GM12878 (cell line): Measurements from ENCODE around the gene CCDC177. TPM values are rescaled to one million over a fixed set of nuclear protein-coding genes. Genes with fewer than 3 reads are reported as not detected.

Experiments used
- POLR2AphosphoS2 ChIP-seq: IDR thresholded peaks from 2 replicates; pipeline ENCODE4 v1.6.1; 2011; ENCODE audit warnings: low read depth, mild to moderate bottlenecking, low read length, improper control_type of control experiment, moderate library complexity
- polyA plus RNA-seq, 11 experiments: library from polyadenylated mRNA; depleted of rRNA in 4 of 11; unstranded in 6 of 11; stranded (reverse) in 5 of 11; fragments of >200 nt; fragmentation: Nextera tagmentation in 4 of 11; fragmentation: Illumina TruSeq in 1 of 11; extraction: Ambion mirVana in 4 of 11; extraction: Trizol in 1 of 11; gene quantifications; 1 replicate in 1 of 11; 2 replicates in 10 of 11; pipeline versions ENCODE4 v1.2.1 to v1.2.3, GENCODE V29; 2011 to 2016; ENCODE audit warnings: inconsistent platforms in 2 of 11, missing spikeins in 2 of 11, low read depth in 1 of 11
- total RNA-seq, 4 experiments: library from RNA; depleted of rRNA in 3 of 4; stranded (reverse); fragments of >200 nt in 3 of 4; fragmentation: Illumina TruSeq in 1 of 4; extraction: Trizol in 1 of 4; gene quantifications; 2 replicates each; pipeline versions ENCODE4 v1.2.1 to v1.2.3, GENCODE V29; 2013 to 2021

CCDC177 gene
- total and polyA plus RNA-seq, 10 of the 15 experiments (the other 5 are each of a cell fraction or from before 2014, with no cell fraction given): not detected

- no peak for TF ChIP-seq POLR2AphosphoS2
Observed at GRCh38 chr14:69522026-69522425, 52.6 kb downstream of the CCDC177 start (continued).

Other genes with a start within 250 kb of the CCDC177 start
- gene ERH, start 176.6 kb downstream of the CCDC177 start, total RNA-seq (2014; rRNA removed): 236 and 275 TPM in 2 replicates
- 440 and 441 TPM in 2 replicates for gene ERH, start 176.6 kb downstream of the CCDC177 start, total RNA-seq (2014; rRNA removed; fragmentation: Illumina TruSeq; extraction: Trizol)
- 375 and 388 TPM in 2 replicates for gene ERH, start 176.6 kb downstream of the CCDC177 start, total RNA-seq (2021)
- 491 and 785 TPM in 2 replicates for gene ERH, start 176.6 kb downstream of the CCDC177 start, polyA plus RNA-seq (2011; rRNA removed)
- 390 and 413 TPM in 2 replicates for gene ERH, start 176.6 kb downstream of the CCDC177 start, polyA plus RNA-seq (2014; fragmentation: Illumina TruSeq; extraction: Trizol)
- 100 to 1,000 TPM; 538 to 852 TPM for gene ERH, start 176.6 kb downstream of the CCDC177 start, polyA plus RNA-seq (2014; fragmentation: Nextera tagmentation; extraction: Ambion mirVana)
- 269 and 302 TPM in 2 replicates for gene ERH, start 176.6 kb downstream of the CCDC177 start, polyA plus RNA-seq (2014; rRNA removed)
- gene ERH, start 176.6 kb downstream of the CCDC177 start, polyA plus RNA-seq (2016; fragmentation: Nextera tagmentation; extraction: Ambion mirVana): 100 to 1,000 TPM; 255 to 334 TPM
- 66.3 and 76.5 TPM in 2 replicates for gene SLC39A9, start 176.2 kb downstream of the CCDC177 start, total RNA-seq (2014; rRNA removed)
- 65.4 and 69.1 TPM in 2 replicates for gene SLC39A9, start 176.2 kb downstream of the CCDC177 start, total RNA-seq (2014; rRNA removed; fragmentation: Illumina TruSeq; extraction: Trizol)
- gene SLC39A9, start 176.2 kb downstream of the CCDC177 start, total RNA-seq (2021): 55.8 and 58.7 TPM in 2 replicates
- gene SLC39A9, start 176.2 kb downstream of the CCDC177 start, polyA plus RNA-seq (2011; rRNA removed): 109 and 121 TPM in 2 replicates
- 50.2 and 58.3 TPM in 2 replicates for gene SLC39A9, start 176.2 kb downstream of the CCDC177 start, polyA plus RNA-seq (2014; fragmentation: Illumina TruSeq; extraction: Trizol)
- gene SLC39A9, start 176.2 kb downstream of the CCDC177 start, polyA plus RNA-seq (2014; fragmentation: Nextera tagmentation; extraction: Ambion mirVana): 10 to 100 TPM; 19.9 to 29.5 TPM
- gene SLC39A9, start 176.2 kb downstream of the CCDC177 start, polyA plus RNA-seq (2014; rRNA removed): 35.1 and 40.9 TPM in 2 replicates
- 10 to 100 TPM; 40.8 to 43.7 TPM for gene SLC39A9, start 176.2 kb downstream of the CCDC177 start, polyA plus RNA-seq (2016; fragmentation: Nextera tagmentation; extraction: Ambion mirVana)
- 0.06 TPM in 1 of 2 replicates, not detected in the other for gene PLEKHD1, start 90.1 kb downstream of the CCDC177 start, total RNA-seq (2014; rRNA removed)
- gene PLEKHD1, start 90.1 kb downstream of the CCDC177 start, total RNA-seq (2014; rRNA removed; fragmentation: Illumina TruSeq; extraction: Trizol): 0.05 TPM in 1 of 2 replicates, not detected in the other
- gene PLEKHD1, start 90.1 kb downstream of the CCDC177 start, total RNA-seq (2021): 0.08 TPM in 1 of 2 replicates, not detected in the other
- 0.01 and 0.03 TPM in 2 replicates for gene PLEKHD1, start 90.1 kb downstream of the CCDC177 start, polyA plus RNA-seq (2011; rRNA removed)
- 0.01 TPM in 1 of 2 replicates, not detected in the other for gene PLEKHD1, start 90.1 kb downstream of the CCDC177 start, polyA plus RNA-seq (2014; fragmentation: Illumina TruSeq; extraction: Trizol)
- not detected for gene PLEKHD1, start 90.1 kb downstream of the CCDC177 start, polyA plus RNA-seq (2014; fragmentation: Nextera tagmentation; extraction: Ambion mirVana)
- gene PLEKHD1, start 90.1 kb downstream of the CCDC177 start, polyA plus RNA-seq (2014; rRNA removed): 0.03 TPM in 1 of 2 replicates, not detected in the other
- not detected for gene PLEKHD1, start 90.1 kb downstream of the CCDC177 start, polyA plus RNA-seq (2016; fragmentation: Nextera tagmentation; extraction: Ambion mirVana)
- gene SUSD6, start 36.7 kb upstream of the CCDC177 start, total RNA-seq (2014; rRNA removed): 6.9 and 8.3 TPM in 2 replicates
- gene SUSD6, start 36.7 kb upstream of the CCDC177 start, total RNA-seq (2014; rRNA removed; fragmentation: Illumina TruSeq; extraction: Trizol): 11.0 and 11.1 TPM in 2 replicates
- 39.8 and 40.1 TPM in 2 replicates for gene SUSD6, start 36.7 kb upstream of the CCDC177 start, total RNA-seq (2021)
- 11.3 and 16.7 TPM in 2 replicates for gene SUSD6, start 36.7 kb upstream of the CCDC177 start, polyA plus RNA-seq (2011; rRNA removed)
- 19.4 and 23.7 TPM in 2 replicates for gene SUSD6, start 36.7 kb upstream of the CCDC177 start, polyA plus RNA-seq (2014; fragmentation: Illumina TruSeq; extraction: Trizol)
- 1 to 10 TPM; 6.6 to 9.4 TPM for gene SUSD6, start 36.7 kb upstream of the CCDC177 start, polyA plus RNA-seq (2014; fragmentation: Nextera tagmentation; extraction: Ambion mirVana)
- gene SUSD6, start 36.7 kb upstream of the CCDC177 start, polyA plus RNA-seq (2014; rRNA removed): 25.8 and 31.1 TPM in 2 replicates
- 10 to 100 TPM; 27.1 to 33.7 TPM for gene SUSD6, start 36.7 kb upstream of the CCDC177 start, polyA plus RNA-seq (2016; fragmentation: Nextera tagmentation; extraction: Ambion mirVana)
- gene SRSF5, start 192.3 kb upstream of the CCDC177 start, total RNA-seq (2014; rRNA removed): 179 and 209 TPM in 2 replicates
- gene SRSF5, start 192.3 kb upstream of the CCDC177 start, total RNA-seq (2014; rRNA removed; fragmentation: Illumina TruSeq; extraction: Trizol): 249 and 265 TPM in 2 replicates
- 278 and 291 TPM in 2 replicates for gene SRSF5, start 192.3 kb upstream of the CCDC177 start, total RNA-seq (2021)
- gene SRSF5, start 192.3 kb upstream of the CCDC177 start, polyA plus RNA-seq (2011; rRNA removed): 369 and 477 TPM in 2 replicates
- gene SRSF5, start 192.3 kb upstream of the CCDC177 start, polyA plus RNA-seq (2014; fragmentation: Illumina TruSeq; extraction: Trizol): 370 and 405 TPM in 2 replicates
- 100 to 1,000 TPM; 136 to 225 TPM for gene SRSF5, start 192.3 kb upstream of the CCDC177 start, polyA plus RNA-seq (2014; fragmentation: Nextera tagmentation; extraction: Ambion mirVana)
- gene SRSF5, start 192.3 kb upstream of the CCDC177 start, polyA plus RNA-seq (2014; rRNA removed): 451 and 453 TPM in 2 replicates
- 100 to 1,000 TPM; 266 to 284 TPM for gene SRSF5, start 192.3 kb upstream of the CCDC177 start, polyA plus RNA-seq (2016; fragmentation: Nextera tagmentation; extraction: Ambion mirVana)
- not detected in 2 replicates for gene SLC10A1, start 222.4 kb upstream of the CCDC177 start, total RNA-seq (2014; rRNA removed)
- not detected in 2 replicates for gene SLC10A1, start 222.4 kb upstream of the CCDC177 start, total RNA-seq (2014; rRNA removed; fragmentation: Illumina TruSeq; extraction: Trizol)
- not detected in 2 replicates for gene SLC10A1, start 222.4 kb upstream of the CCDC177 start, total RNA-seq (2021)
- not detected in 2 replicates for gene SLC10A1, start 222.4 kb upstream of the CCDC177 start, polyA plus RNA-seq (2011; rRNA removed)
- gene SLC10A1, start 222.4 kb upstream of the CCDC177 start, polyA plus RNA-seq (2014; fragmentation: Illumina TruSeq; extraction: Trizol): not detected in 2 replicates
- gene SLC10A1, start 222.4 kb upstream of the CCDC177 start, polyA plus RNA-seq (2014; fragmentation: Nextera tagmentation; extraction: Ambion mirVana): not detected
- gene SLC10A1, start 222.4 kb upstream of the CCDC177 start, polyA plus RNA-seq (2014; rRNA removed): not detected in 2 replicates
- gene SLC10A1, start 222.4 kb upstream of the CCDC177 start, polyA plus RNA-seq (2016; fragmentation: Nextera tagmentation; extraction: Ambion mirVana): under 1 TPM; 0.15 to 0.16 TPM